ENCODE results near the gene FLVCR2. TPM values are rescaled to one million over a fixed set of nuclear protein-coding genes. Genes with fewer than 3 reads are reported as not detected.

FLVCR2 gene
- polyA plus RNA-seq, 3 donors, result 13.2 to 36.6 (median 16.3) TPM

DNA sequence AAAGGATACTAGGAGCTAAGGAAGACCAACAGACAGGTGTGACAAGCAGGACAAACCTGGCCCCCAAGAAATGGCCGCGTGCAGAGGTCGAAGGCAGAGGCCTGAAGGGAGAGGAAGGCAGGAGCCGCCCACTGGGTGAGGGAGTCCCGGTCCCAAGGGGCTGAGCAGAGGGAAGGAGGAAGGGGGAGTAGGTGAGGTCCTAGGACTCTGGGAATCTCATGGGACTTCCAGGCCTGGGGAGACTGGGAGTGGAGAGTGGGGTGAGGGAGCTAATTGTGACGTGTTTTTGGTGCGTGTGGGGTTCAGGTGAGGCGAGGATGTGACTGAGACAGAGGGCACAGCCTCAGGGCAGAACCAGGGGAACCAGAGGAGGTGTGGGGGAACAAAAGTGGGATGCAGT lies 11.7 kb upstream of the FLVCR2 start:
- Histone ChIP-seq H3K27ac (ENCODE audit: low read depth in 1 of 2, low read length in 2 of 2) (no peak overlapping the region), H3K27me3 (ENCODE audit: control insufficient read depth in 2 of 2, insufficient read depth in 2 of 2, low read length in 2 of 2) (no peaks in the 10 kb centered on the region), H3K36me3 (replicated peaks in 1 of 2; ENCODE audit: control insufficient read depth in 1 of 2, insufficient read depth in 2 of 2, low read length in 2 of 2) (no peaks in the 10 kb centered on the region), H3K79me2 (ENCODE audit: insufficient read depth, low read length) (no peaks in the 10 kb centered on the region), H3K4me1 (ENCODE audit: control insufficient read depth in 1 of 2, insufficient read depth in 2 of 2, low read length in 2 of 2) (peaks cover 21% of the 10 kb centered on the region in 2 donors), H2AFZ (ENCODE audit: insufficient read depth, low read depth, low read length, poor library complexity, severe bottlenecking) (no peak overlapping the region), H4K20me1 (ENCODE audit: insufficient read depth, low read length) (no peaks in the 10 kb centered on the region), H3K4me2 (replicated peaks; ENCODE audit: extremely low read depth, low read length, poor library complexity, severe bottlenecking) (no peak overlapping the region), H3K9ac (ENCODE audit: insufficient read depth, low read length, poor library complexity, severe bottlenecking) (no peak overlapping the region), H3K9me3 (replicated peaks in 1 of 2; ENCODE audit: control insufficient read depth in 1 of 2, insufficient read depth in 1 of 2, low read length in 2 of 2) (no peaks in the 10 kb centered on the region), H3K4me3 (replicated peaks in 1 of 3; ENCODE audit: low read depth in 2 of 3, low read length in 3 of 3) (no peak overlapping the region)
- TF ChIP-seq, protein P1, sequence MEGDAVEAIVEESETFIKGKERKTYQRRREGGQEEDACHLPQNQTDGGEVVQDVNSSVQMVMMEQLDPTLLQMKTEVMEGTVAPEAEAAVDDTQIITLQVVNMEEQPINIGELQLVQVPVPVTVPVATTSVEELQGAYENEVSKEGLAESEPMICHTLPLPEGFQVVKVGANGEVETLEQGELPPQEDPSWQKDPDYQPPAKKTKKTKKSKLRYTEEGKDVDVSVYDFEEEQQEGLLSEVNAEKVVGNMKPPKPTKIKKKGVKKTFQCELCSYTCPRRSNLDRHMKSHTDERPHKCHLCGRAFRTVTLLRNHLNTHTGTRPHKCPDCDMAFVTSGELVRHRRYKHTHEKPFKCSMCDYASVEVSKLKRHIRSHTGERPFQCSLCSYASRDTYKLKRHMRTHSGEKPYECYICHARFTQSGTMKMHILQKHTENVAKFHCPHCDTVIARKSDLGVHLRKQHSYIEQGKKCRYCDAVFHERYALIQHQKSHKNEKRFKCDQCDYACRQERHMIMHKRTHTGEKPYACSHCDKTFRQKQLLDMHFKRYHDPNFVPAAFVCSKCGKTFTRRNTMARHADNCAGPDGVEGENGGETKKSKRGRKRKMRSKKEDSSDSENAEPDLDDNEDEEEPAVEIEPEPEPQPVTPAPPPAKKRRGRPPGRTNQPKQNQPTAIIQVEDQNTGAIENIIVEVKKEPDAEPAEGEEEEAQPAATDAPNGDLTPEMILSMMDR (IDR thresholded peaks at IDR 0.05), result no peak
- 93% methylated on average over 8 of the region's 8 CpGs for WGBS (ENCODE audit: insufficient coverage)
- peaks cover 0 to 1% (median 0%) of the 10 kb centered on the region in 7 donors for H3K9me3 Mint-ChIP-seq
- H3K4me3 Mint-ChIP-seq, result no peak overlapping the region
- no peak for DNase-seq
- peaks cover 26% of the 10 kb centered on the region for H3K4me1 Mint-ChIP-seq
- H3K27me3 Mint-ChIP-seq (ENCODE audit: low read depth in 3 of 3), result peaks cover under 1 to 8% (median 4%) of the 10 kb centered on the region in 3 donors
- H3K27ac Mint-ChIP-seq, result no peak overlapping the region
- intact Hi-C loops (cut with micrococcal nuclease), result no loop called here
- H3K36me3 Mint-ChIP-seq, result no peaks in the 10 kb centered on the region

DNA sequence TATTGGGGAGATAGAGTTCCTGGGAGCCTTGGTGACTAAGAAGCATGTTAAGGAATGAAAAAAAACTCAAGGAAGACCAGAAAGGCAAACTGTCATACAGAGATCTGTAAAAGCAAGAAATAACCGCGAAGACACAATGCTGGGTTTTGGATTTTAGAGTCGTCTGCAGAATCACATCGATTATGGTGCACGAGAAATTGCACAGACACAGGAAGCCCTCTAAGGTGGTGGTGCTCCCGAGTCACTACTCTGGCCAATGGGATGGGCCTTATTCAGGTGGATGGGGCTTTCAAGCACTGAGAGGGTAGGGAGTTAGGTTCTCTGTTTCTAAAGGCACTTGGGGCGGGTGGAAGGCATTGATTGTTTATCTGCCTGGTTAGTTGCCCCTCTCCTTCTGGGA lies 10.3 kb upstream of the FLVCR2 start:
- Histone ChIP-seq H3K4me1 (ENCODE audit: control insufficient read depth in 1 of 2, insufficient read depth in 2 of 2, low read length in 2 of 2) (peaks cover 21% of the 10 kb centered on the region in 2 donors), H3K27me3 (ENCODE audit: control insufficient read depth in 2 of 2, insufficient read depth in 2 of 2, low read length in 2 of 2) (no peaks in the 10 kb centered on the region), H4K20me1 (ENCODE audit: insufficient read depth, low read length) (no peaks in the 10 kb centered on the region), H3K4me3 (replicated peaks in 1 of 3; ENCODE audit: low read depth in 2 of 3, low read length in 3 of 3) (no peak overlapping the region), H3K27ac (ENCODE audit: low read depth in 1 of 2, low read length in 2 of 2) (no peak overlapping the region), H3K36me3 (replicated peaks in 1 of 2; ENCODE audit: control insufficient read depth in 1 of 2, insufficient read depth in 2 of 2, low read length in 2 of 2) (no peaks in the 10 kb centered on the region), H3K4me2 (replicated peaks; ENCODE audit: extremely low read depth, low read length, poor library complexity, severe bottlenecking) (no peak overlapping the region), H3K79me2 (ENCODE audit: insufficient read depth, low read length) (no peaks in the 10 kb centered on the region), H3K9ac (ENCODE audit: insufficient read depth, low read length, poor library complexity, severe bottlenecking) (no peak overlapping the region), H3K9me3 (replicated peaks in 1 of 2; ENCODE audit: control insufficient read depth in 1 of 2, insufficient read depth in 1 of 2, low read length in 2 of 2) (no peaks in the 10 kb centered on the region), H2AFZ (ENCODE audit: insufficient read depth, low read depth, low read length, poor library complexity, severe bottlenecking) (no peak overlapping the region)
- TF ChIP-seq, protein P1 (IDR thresholded peaks at IDR 0.05), result no peak
- peaks cover 29% of the 10 kb centered on the region for H3K4me1 Mint-ChIP-seq
- no peaks in the 10 kb centered on the region for H3K36me3 Mint-ChIP-seq
- peaks cover 3 to 8% (median 4%) of the 10 kb centered on the region in 3 donors for H3K27me3 Mint-ChIP-seq (ENCODE audit: low read depth in 3 of 3)
- intact Hi-C loops (cut with micrococcal nuclease), result no loop called here
- peaks cover 0 to 1% (median 0%) of the 10 kb centered on the region in 7 donors for H3K9me3 Mint-ChIP-seq
- no peak for DNase-seq
- WGBS (ENCODE audit: insufficient coverage), result 98% methylated on average over 5 of the region's 7 CpGs
- peak overlapping the region in 1 of 7 donors; percentile 23 for H3K27ac Mint-ChIP-seq
- H3K4me3 Mint-ChIP-seq, result no peak overlapping the region

All from CD14-positive monocyte (primary cell).